Measurements from ENCODE around the gene ATP8A2. TPM values are rescaled to one million over a fixed set of nuclear protein-coding genes. Genes with fewer than 3 reads are reported as not detected.
"Not testable (repeated sequence)": the region's sequence is repeated elsewhere in the genome, so short reads cannot be mapped to it uniquely, and the experiment has no call there.

ATP8A2 gene
- 0.17 TPM in 1 of 2 replicates, not detected in the other for total RNA-seq (2014; rRNA removed; shearing (Covaris generic); ENCODE audit: low replicate concordance)

- in situ Hi-C loops (cut with HindIII; ENCODE audit: low pct_unique_long_range_greater_than_20kb, low sequenced_read_pairs) = no loop called here
- no peak for DNase-seq (ENCODE audit: low read depth)
Observed at GRCh38 chr13:25371875-25372283, at the start of gene ATP8A2. TSS of gene ATP8A2 (plus strand) at chr13:25371974. CDS start at chr13:25372213, 239 bp downstream.

- in situ Hi-C loops (cut with HindIII; ENCODE audit: low pct_unique_long_range_greater_than_20kb, low sequenced_read_pairs) = no loop called here
- DNase-seq (ENCODE audit: low read depth) = no peak
Observed at GRCh38 chr13:25324100-25324499, 47.7 kb upstream of the ATP8A2 start.

GRCh38 chr13:25329706-25330105 is 42.1 kb upstream of the ATP8A2 start:
- no peak for DNase-seq (ENCODE audit: low read depth)
- in situ Hi-C loops (cut with HindIII; ENCODE audit: low pct_unique_long_range_greater_than_20kb, low sequenced_read_pairs) = no loop called here

GRCh38 chr13:25330541-25330940 is 41.2 kb upstream of the ATP8A2 start:
- DNase-seq (ENCODE audit: low read depth) = no peak
- in situ Hi-C loops (cut with HindIII; ENCODE audit: low pct_unique_long_range_greater_than_20kb, low sequenced_read_pairs) = no loop called here

- in situ Hi-C loops (cut with HindIII; ENCODE audit: low pct_unique_long_range_greater_than_20kb, low sequenced_read_pairs) = no loop called here
- DNase-seq (ENCODE audit: low read depth) = no peak
Observed at GRCh38 chr13:25335856-25336255, 35.9 kb upstream of the ATP8A2 start.

GRCh38 chr13:25345576-25345975 is 26.2 kb upstream of the ATP8A2 start:
- DNase-seq (ENCODE audit: low read depth) = no peak
- in situ Hi-C loops (cut with HindIII; ENCODE audit: low pct_unique_long_range_greater_than_20kb, low sequenced_read_pairs) = no loop called here

GRCh38 chr13:25347151-25347550 is 24.6 kb upstream of the ATP8A2 start:
- in situ Hi-C loops (cut with HindIII; ENCODE audit: low pct_unique_long_range_greater_than_20kb, low sequenced_read_pairs) = no loop called here
- DNase-seq (ENCODE audit: low read depth) = no peak

- no peak for DNase-seq (ENCODE audit: low read depth)
- in situ Hi-C loops (cut with HindIII; ENCODE audit: low pct_unique_long_range_greater_than_20kb, low sequenced_read_pairs) = no loop called here
Observed at GRCh38 chr13:25351404-25351803, 20.4 kb upstream of the ATP8A2 start.

GRCh38 chr13:25352230-25352629 is 19.5 kb upstream of the ATP8A2 start:
- in situ Hi-C loops (cut with HindIII; ENCODE audit: low pct_unique_long_range_greater_than_20kb, low sequenced_read_pairs) = no loop called here

GRCh38 chr13:25352806-25353205 is 19.0 kb upstream of the ATP8A2 start:
- in situ Hi-C loops (cut with HindIII; ENCODE audit: low pct_unique_long_range_greater_than_20kb, low sequenced_read_pairs) = no loop called here
- DNase-seq (ENCODE audit: low read depth) = no peak

More at GRCh38 chr13:25352230-25352629, 19.5 kb upstream of the ATP8A2 start:
- no peak for DNase-seq (ENCODE audit: low read depth)

GRCh38 chr13:25353344-25353743 is 18.4 kb upstream of the ATP8A2 start:
- DNase-seq (ENCODE audit: low read depth) = no peak
- in situ Hi-C loops (cut with HindIII; ENCODE audit: low pct_unique_long_range_greater_than_20kb, low sequenced_read_pairs) = no loop called here

- no peak for DNase-seq (ENCODE audit: low read depth)
Observed at GRCh38 chr13:25354377-25354776, 17.4 kb upstream of the ATP8A2 start.

GRCh38 chr13:25360443-25360842 is 11.3 kb upstream of the ATP8A2 start:
- DNase-seq (ENCODE audit: low read depth); in situ Hi-C loops (cut with HindIII; ENCODE audit: low pct_unique_long_range_greater_than_20kb, low sequenced_read_pairs): not testable (repeated sequence)

More at GRCh38 chr13:25354377-25354776, 17.4 kb upstream of the ATP8A2 start:
- in situ Hi-C loops (cut with HindIII; ENCODE audit: low pct_unique_long_range_greater_than_20kb, low sequenced_read_pairs) = no loop called here

GRCh38 chr13:25365720-25366235 is 6.0 kb upstream of the ATP8A2 start:
- no peak for DNase-seq (ENCODE audit: low read depth)
- in situ Hi-C loops (cut with HindIII; ENCODE audit: low pct_unique_long_range_greater_than_20kb, low sequenced_read_pairs) = no loop called here

GRCh38 chr13:25371158-25371874 is 458 bp upstream of the ATP8A2 start:
- DNase-seq (ENCODE audit: low read depth) = no peak
- in situ Hi-C loops (cut with HindIII; ENCODE audit: low pct_unique_long_range_greater_than_20kb, low sequenced_read_pairs) = no loop called here

- in situ Hi-C loops (cut with HindIII; ENCODE audit: low pct_unique_long_range_greater_than_20kb, low sequenced_read_pairs) = no loop called here
- no peak for DNase-seq (ENCODE audit: low read depth)
Observed at GRCh38 chr13:25372284-25373081, 709 bp downstream of the ATP8A2 start.

GRCh38 chr13:25375727-25376358 is 4.1 kb downstream of the ATP8A2 start:
- in situ Hi-C loops (cut with HindIII; ENCODE audit: low pct_unique_long_range_greater_than_20kb, low sequenced_read_pairs) = no loop called here
- peak; percentile 15 for DNase-seq (ENCODE audit: low read depth)

- DNase-seq (ENCODE audit: low read depth) = peak; percentile 3
- in situ Hi-C loops (cut with HindIII; ENCODE audit: low pct_unique_long_range_greater_than_20kb, low sequenced_read_pairs) = no loop called here
Observed at GRCh38 chr13:25377244-25377962, 5.6 kb downstream of the ATP8A2 start.
